Measurements from ENCODE around the gene DYNC1LI2.

DNA sequence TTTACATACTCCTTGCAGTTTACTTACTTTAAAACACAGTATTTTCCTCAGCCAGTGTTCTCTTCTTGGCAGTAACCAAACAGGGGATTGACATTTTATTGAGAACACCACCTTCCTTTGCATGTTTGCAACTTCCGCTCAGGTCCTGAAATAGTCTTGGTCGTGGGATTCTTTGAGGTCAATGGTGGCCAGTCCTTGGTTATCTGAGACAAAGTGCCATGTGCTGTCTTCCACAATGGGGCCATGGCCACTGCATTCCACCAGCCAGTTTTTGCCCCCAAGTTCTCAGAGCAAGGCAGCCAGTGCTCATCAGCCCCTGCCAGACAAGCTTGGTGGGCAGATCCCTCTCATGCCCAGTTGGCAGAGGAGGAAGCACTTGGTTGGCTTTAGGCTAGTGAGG lies 77.7 kb downstream of the DYNC1LI2 start:
- TF ChIP-seq, protein P1, sequence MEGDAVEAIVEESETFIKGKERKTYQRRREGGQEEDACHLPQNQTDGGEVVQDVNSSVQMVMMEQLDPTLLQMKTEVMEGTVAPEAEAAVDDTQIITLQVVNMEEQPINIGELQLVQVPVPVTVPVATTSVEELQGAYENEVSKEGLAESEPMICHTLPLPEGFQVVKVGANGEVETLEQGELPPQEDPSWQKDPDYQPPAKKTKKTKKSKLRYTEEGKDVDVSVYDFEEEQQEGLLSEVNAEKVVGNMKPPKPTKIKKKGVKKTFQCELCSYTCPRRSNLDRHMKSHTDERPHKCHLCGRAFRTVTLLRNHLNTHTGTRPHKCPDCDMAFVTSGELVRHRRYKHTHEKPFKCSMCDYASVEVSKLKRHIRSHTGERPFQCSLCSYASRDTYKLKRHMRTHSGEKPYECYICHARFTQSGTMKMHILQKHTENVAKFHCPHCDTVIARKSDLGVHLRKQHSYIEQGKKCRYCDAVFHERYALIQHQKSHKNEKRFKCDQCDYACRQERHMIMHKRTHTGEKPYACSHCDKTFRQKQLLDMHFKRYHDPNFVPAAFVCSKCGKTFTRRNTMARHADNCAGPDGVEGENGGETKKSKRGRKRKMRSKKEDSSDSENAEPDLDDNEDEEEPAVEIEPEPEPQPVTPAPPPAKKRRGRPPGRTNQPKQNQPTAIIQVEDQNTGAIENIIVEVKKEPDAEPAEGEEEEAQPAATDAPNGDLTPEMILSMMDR (IDR thresholded peaks at IDR 0.05): no peak
- no peak for TF ChIP-seq POLR2A (IDR thresholded peaks at IDR 0.05)
